GM12878 (cell line): ENCODE data around the gene RNU6-9. TPM values are rescaled to one million over a fixed set of nuclear protein-coding genes. Genes with fewer than 3 reads are reported as not detected.

Experiments
- ATAC-seq: fragments of 200-7000 bp; cut with Tn5 transposase; 3 replicates; pipeline ENCODE4 v1.9.1; 2020; ENCODE audit warnings: mild to moderate bottlenecking, moderate library complexity
- BruUV-seq: library from RNA; stranded (reverse); fragments of 400-500 nt; replicated peaks from 2 replicates; lab custom pipeline; 2021; lab: Mats Ljungman, UMichigan
- CTCF ChIA-PET: fragments of 300-600 bp; sonication (Branson Sonifier 250); formaldehyde crosslinking; extraction: SDS; loops from one replicate; lab custom pipeline; 2021; ENCODE audit warnings: inconsistent platforms; lab: Yijun Ruan, JAX
- POLR2A ChIA-PET: fragments of 350-600 bp; formaldehyde crosslinking; extraction: SDS; loops from one replicate; lab custom pipeline; 2021; ENCODE audit warnings: inconsistent platforms; lab: Charles Lee
- RAD21 ChIA-PET: fragments of 300-600 bp; sonication (Branson Sonifier 250); formaldehyde crosslinking; loops from one replicate; lab custom pipeline; 2023; ENCODE audit warnings: antibody characterized with exemption; ENCODE audit not compliant: unreplicated experiment; lab: Charles Lee
- SMC1A ChIA-PET: fragments of 300-600 bp; sonication (Branson Sonifier 250); formaldehyde crosslinking; loops from one replicate; lab custom pipeline; 2023; ENCODE audit not compliant: unreplicated experiment, uncharacterized antibody; lab: Charles Lee
- DNase-seq: peaks from one replicate; pipeline ENCODE4 v3.0.0-alpha.2; 2011; ENCODE audit warnings: low read depth, low spot score
- FAIRE-seq: peaks from 3 replicates; lab custom pipeline; 2011; peaks lifted over from hg19 to GRCh38; lab: Jason Lieb, UNC
- H2AFZ ChIP-seq: 2 replicates; pipeline ENCODE4 v1.6.0; 2011; ENCODE audit warnings: low read depth, low read length, control low read depth; ENCODE audit not compliant: control insufficient read depth
- H3K27ac ChIP-seq: 2 replicates; pipeline ENCODE4 v1.5.1; 2011; ENCODE audit warnings: control low read depth; ENCODE audit not compliant: control insufficient read depth, insufficient read depth
- H3K27me3 ChIP-seq, 2 experiments: replicated peaks in 1 of 2; 2 replicates each; pipeline versions ENCODE4 v1.6.0 to v1.6.1; 2011; ENCODE audit warnings: low read length in 1 of 2; ENCODE audit not compliant: control insufficient read depth in 2 of 2, insufficient read depth in 2 of 2
- H3K36me3 ChIP-seq, 2 experiments: 2 replicates each; pipeline ENCODE4 v1.5.1; 2011; ENCODE audit warnings: low read length in 1 of 2; ENCODE audit not compliant: control insufficient read depth in 2 of 2, insufficient read depth in 2 of 2
- H3K4me1 ChIP-seq: 2 replicates; pipeline ENCODE4 v1.6.1; 2011; ENCODE audit warnings: mild to moderate bottlenecking, low read length, moderate library complexity, mixed read lengths; ENCODE audit not compliant: control insufficient read depth, insufficient read depth
- H3K4me2 ChIP-seq: 2 replicates; pipeline ENCODE4 v1.6.0; 2011; ENCODE audit warnings: control low read depth; ENCODE audit not compliant: control insufficient read depth, insufficient read depth
- H3K4me3 ChIP-seq: fragments of 200-600 bp; sonication (generic); 2 replicates; pipeline ENCODE4 v1.5.1; 2016
- H3K79me2 ChIP-seq: 2 replicates; pipeline ENCODE4 v1.6.0; 2011; ENCODE audit warnings: low read length; ENCODE audit not compliant: control insufficient read depth, insufficient read depth
- H3K9ac ChIP-seq: 2 replicates; pipeline ENCODE4 v1.8.0; 2011; ENCODE audit warnings: low read length, control low read depth, mixed read lengths; ENCODE audit not compliant: control insufficient read depth, insufficient read depth
- H3K9me3 ChIP-seq: replicated peaks from 3 replicates; pipeline ENCODE4 v1.5.1; 2011; ENCODE audit warnings: mild to moderate bottlenecking, low read length; ENCODE audit not compliant: control insufficient read depth, insufficient read depth
- H4K20me1 ChIP-seq: 2 replicates; pipeline ENCODE4 v1.6.0; 2011; ENCODE audit not compliant: control insufficient read depth, insufficient read depth
- BHLHE40 ChIP-seq, 2 experiments: fragments of 450-650 bp in 1 of 2; IDR thresholded peaks; 2 replicates each; pipeline ENCODE4 v1.6.1; 2011 to 2017; ENCODE audit warnings: low read depth in 2 of 2, borderline replicate concordance in 1 of 2, improper control_type of control experiment in 1 of 2, low read length in 1 of 2, mild to moderate bottlenecking in 1 of 2
- CBX3 ChIP-seq: fragments of 200-600 bp; sonication (generic); IDR thresholded peaks from 2 replicates; pipeline ENCODE4 v1.6.1; 2016; ENCODE audit warnings: low read depth, borderline replicate concordance
- GATAD2B ChIP-seq: fragments of 450-650 bp; conservative IDR thresholded peaks from 2 replicates; pipeline ENCODE4 v1.6.1; 2017; ENCODE audit warnings: low read depth, mild to moderate bottlenecking, moderate library complexity
- HDAC6 ChIP-seq: fragments of 200-600 bp; sonication (generic); IDR thresholded peaks from one replicate; pipeline ENCODE4 v1.8.0; 2017; ENCODE audit warnings: antibody characterized with exemption; ENCODE audit not compliant: unreplicated experiment
- HDGF ChIP-seq: fragments of 450-650 bp; IDR thresholded peaks from 2 replicates; pipeline ENCODE4 v1.6.1; 2016; ENCODE audit warnings: antibody characterized with exemption
- IKZF1 ChIP-seq: fragments of 450-650 bp; conservative IDR thresholded peaks from 2 replicates; pipeline ENCODE4 v1.6.1; 2017; ENCODE audit warnings: antibody characterized with exemption, mild to moderate bottlenecking
- IKZF2 ChIP-seq, 2 experiments: fragments of 450-650 bp; IDR thresholded peaks; 2 replicates each; pipeline ENCODE4 v1.6.1; 2017; ENCODE audit warnings: mild to moderate bottlenecking in 2 of 2, moderate library complexity in 2 of 2
- IRF4 ChIP-seq: IDR thresholded peaks from 2 replicates; pipeline ENCODE4 v1.6.1; 2011; ENCODE audit warnings: low read depth, low read length
- LARP7 ChIP-seq: fragments of 450-650 bp; IDR thresholded peaks from 2 replicates; pipeline ENCODE4 v1.6.1; 2017; ENCODE audit warnings: mild to moderate bottlenecking
- MXI1 ChIP-seq: fragments of 150-350 bp; IDR thresholded peaks from 2 replicates; pipeline ENCODE4 v1.6.1; 2011; ENCODE audit warnings: low read depth, mild to moderate bottlenecking, inconsistent platforms, low read length, improper control_type of control experiment
- NFYA ChIP-seq: IDR thresholded peaks from 2 replicates; pipeline ENCODE4 v1.6.1; 2011; ENCODE audit warnings: low read depth, mild to moderate bottlenecking, low read length, improper control_type of control experiment, borderline replicate concordance
- SMAD1 ChIP-seq: fragments of 450-650 bp; IDR thresholded peaks from 2 replicates; pipeline ENCODE4 v1.6.1; 2018; ENCODE audit warnings: mild to moderate bottlenecking, low read depth; ENCODE audit not compliant: partially characterized antibody
- SMARCA5 ChIP-seq: fragments of 450-650 bp; IDR thresholded peaks from 2 replicates; pipeline ENCODE4 v1.6.1; 2017; ENCODE audit warnings: mild to moderate bottlenecking
- SPI1 ChIP-seq: IDR thresholded peaks from 2 replicates; pipeline ENCODE4 v1.6.1; 2011; ENCODE audit warnings: low read depth, mild to moderate bottlenecking, low read length, moderate library complexity, borderline replicate concordance; ENCODE audit not compliant: insufficient read depth
- TBL1XR1 ChIP-seq: IDR thresholded peaks from 2 replicates; pipeline ENCODE4 v1.6.1; 2012; ENCODE audit warnings: low read depth, low read length, improper control_type of control experiment
- WGBS: methylation state at CpG from one replicate; pipeline ENCODE4 v1.1.6; 2016; ENCODE audit warnings: low lambda C conversion rate; ENCODE audit not compliant: insufficient replicate concordance, insufficient coverage; ENCODE audit errors: missing lambda C conversion rate; 5-methylcytosine and 5-hydroxymethylcytosine counted together
- in situ Hi-C: fragments of 300-500 bp; cut with MboI; formaldehyde crosslinking; loops from 9 replicates; pipeline ENCODE4 v1.14.3; 2018; ENCODE audit warnings: mixed read lengths
- intact Hi-C: fragments of 100-400 bp; cut with micrococcal nuclease; formaldehyde crosslinking; loops from one replicate; pipeline ENCODE4 v1.14.2; 2022; ENCODE audit not compliant: unreplicated experiment
- polyA plus RNA-seq, 11 experiments: library from polyadenylated mRNA; depleted of rRNA in 4 of 11; unstranded in 6 of 11; stranded (reverse) in 5 of 11; fragments of >200 nt; fragmentation: Nextera tagmentation in 4 of 11; fragmentation: Illumina TruSeq in 1 of 11; extraction: Ambion mirVana in 4 of 11; extraction: Trizol in 1 of 11; gene quantifications; 1 replicate in 1 of 11; 2 replicates in 10 of 11; pipeline versions ENCODE4 v1.2.1 to v1.2.3, GENCODE V29; 2011 to 2016; ENCODE audit warnings: inconsistent platforms in 2 of 11, missing spikeins in 2 of 11, low read depth in 1 of 11
- total RNA-seq, 4 experiments: library from RNA; depleted of rRNA in 3 of 4; stranded (reverse); fragments of >200 nt in 3 of 4; fragmentation: Illumina TruSeq in 1 of 4; extraction: Trizol in 1 of 4; gene quantifications; 2 replicates each; pipeline versions ENCODE4 v1.2.1 to v1.2.3, GENCODE V29; 2013 to 2021
- TF ChIP-seq, protein P1 (sequence below): IDR thresholded peaks from 2 replicates; pipeline ENCODE4 v1.6.1; 2011; ENCODE audit warnings: borderline replicate concordance, low read depth, mild to moderate bottlenecking, moderate library complexity, mixed read lengths, low read length; ENCODE audit not compliant: insufficient read depth; ENCODE audit errors: extremely low read length
- TF ChIP-seq, protein P2 (sequence below): IDR thresholded peaks from 2 replicates; pipeline ENCODE4 v1.6.1; 2011; ENCODE audit warnings: low read depth, mild to moderate bottlenecking, low read length, moderate library complexity, borderline replicate concordance; ENCODE audit errors: extremely low read depth
- TF ChIP-seq, protein P3 (sequence below): fragments of 450-650 bp; IDR thresholded peaks from 2 replicates; pipeline ENCODE4 v1.6.1; 2016; ENCODE audit warnings: mild to moderate bottlenecking
- TF ChIP-seq, protein P4 (sequence below): IDR thresholded peaks from 2 replicates; pipeline ENCODE4 v1.6.1; 2012; ENCODE audit warnings: low read depth, low read length, improper control_type of control experiment

The RNU6-9 gene
- total and polyA plus RNA-seq, 10 of the 15 experiments (the other 5 are each of a cell fraction or from before 2014, with no cell fraction given): not detected

DNA sequence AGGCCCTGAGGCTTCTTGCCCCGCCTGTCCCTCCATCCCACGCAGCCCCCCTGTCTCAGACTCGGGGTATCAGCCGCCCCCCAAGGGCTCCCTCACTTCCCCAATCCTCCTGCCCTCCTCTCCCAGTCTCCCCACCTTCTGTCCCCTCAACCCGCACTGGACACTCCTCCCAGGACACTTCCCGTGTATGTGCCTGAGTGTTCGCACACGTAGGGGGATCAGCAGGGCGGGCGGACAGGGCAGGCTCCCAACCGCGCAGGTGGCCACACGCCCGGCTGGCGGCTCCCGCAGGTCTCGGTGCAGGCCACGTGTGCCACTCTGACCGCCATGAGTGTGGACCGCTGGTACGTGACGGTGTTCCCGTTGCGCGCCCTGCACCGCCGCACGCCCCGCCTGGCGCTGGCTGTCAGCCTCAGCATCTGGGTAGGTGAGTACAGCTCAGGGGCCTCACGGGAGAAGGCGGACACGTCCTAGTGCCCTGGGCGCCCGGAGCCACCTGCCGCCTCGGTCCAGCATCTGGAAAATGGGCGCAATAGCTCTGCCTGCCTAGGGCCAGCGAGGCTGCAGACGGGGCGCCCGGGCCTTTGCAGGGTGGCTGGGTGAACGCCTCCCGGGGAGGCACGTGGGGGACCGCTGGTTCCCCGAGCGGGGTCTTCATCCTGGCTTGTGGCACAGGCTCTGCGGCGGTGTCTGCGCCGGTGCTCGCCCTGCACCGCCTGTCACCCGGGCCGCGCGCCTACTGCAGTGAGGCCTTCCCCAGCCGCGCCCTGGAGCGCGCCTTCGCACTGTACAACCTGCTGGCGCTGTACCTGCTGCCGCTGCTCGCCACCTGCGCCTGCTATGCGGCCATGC, 26.1 kb downstream of the RNU6-9 start:
- WGBS: under 1% methylated on average over 64 of the region's 68 CpGs
- ChIA-PET SMC1A (interaction anchor here (0.7 to 2.0 kb wide), 3 partner anchors 27 to 65 kb away, joined by 4 to 11 read pairs (median 5); partner anchors contain the start of genes MED16, RNU6-9 and WDR18), CTCF (interaction anchor here (0.9 to 4.6 kb wide), 7 partner anchors 26 to 150 kb away, joined by 3 to 50 read pairs (median 4); partner anchors contain the start of genes MED16, RNU6-9 and WDR18), RAD21 (interaction anchor here (0.6 to 3.6 kb wide), 8 partner anchors 11 to 191 kb away, joined by 3 to 46 read pairs (median 5); partner anchors contain the start of genes MED16, RNU6-9 and WDR18), POLR2A (interaction anchor here (0.6 to 1.6 kb wide), 5 partner anchors 19 to 144 kb away, joined by 3 to 6 read pairs (median 4); no protein-coding TSS in a partner anchor)
- H3K79me2 ChIP-seq: peaks cover 6% of the 10 kb centered on the region
- DNase-seq (no peak), ATAC-seq (peak; percentile 43), FAIRE-seq (no peak)
- H4K20me1 ChIP-seq: no peaks in the 10 kb centered on the region
- H3K4me2 ChIP-seq: peak overlapping the region; percentile 89
- no peak overlapping the region for H3K27ac ChIP-seq
- H3K36me3 ChIP-seq: no peaks in the 10 kb centered on the region; a peak in 1 of 4 replicates
- BruUV-seq: no TSS peak
- H3K4me1 ChIP-seq: peaks cover 36% of the 10 kb centered on the region
- H3K9me3 ChIP-seq: no peaks in the 10 kb centered on the region
- H2AFZ ChIP-seq: peak overlapping the region; percentile 75
- in situ Hi-C loops (loop anchor here (5.0 kb wide), 3 partner anchors 62 to 147 kb away; partner anchors contain the start of genes CFD and WDR18), intact Hi-C loops (loop anchor here (10.0 kb wide), 1 partner anchor 325 kb away; the partner anchor contains the start of genes ATP5F1D and MIDN)
- no peak overlapping the region for H3K9ac ChIP-seq
- peaks cover 0 to 2% of the 10 kb centered on the region in 2 experiments; a peak in 1 of 4 replicates for H3K27me3 ChIP-seq
- peak overlapping the region; percentile 64; the same call in 1 of the 2 replicates for H3K4me3 ChIP-seq
- TF ChIP-seq GATAD2B: no peak; the same call in none of the 2 replicates
- peak; percentile 6; the same call in 1 of the 2 replicates for TF ChIP-seq SPI1
- 0 out of 2 replicates have a peak, but pooled peaks have one; percentile 58 for TF ChIP-seq HDGF
- TF ChIP-seq NFYA: no peak
- TF ChIP-seq IRF4: no peak
- 0 out of 2 replicates have a peak, but pooled peaks have one; percentile 58 for TF ChIP-seq SMARCA5
- TF ChIP-seq, protein P1, sequence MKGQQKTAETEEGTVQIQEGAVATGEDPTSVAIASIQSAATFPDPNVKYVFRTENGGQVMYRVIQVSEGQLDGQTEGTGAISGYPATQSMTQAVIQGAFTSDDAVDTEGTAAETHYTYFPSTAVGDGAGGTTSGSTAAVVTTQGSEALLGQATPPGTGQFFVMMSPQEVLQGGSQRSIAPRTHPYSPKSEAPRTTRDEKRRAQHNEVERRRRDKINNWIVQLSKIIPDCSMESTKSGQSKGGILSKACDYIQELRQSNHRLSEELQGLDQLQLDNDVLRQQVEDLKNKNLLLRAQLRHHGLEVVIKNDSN: peak; percentile 56
- TF ChIP-seq, protein P2, sequence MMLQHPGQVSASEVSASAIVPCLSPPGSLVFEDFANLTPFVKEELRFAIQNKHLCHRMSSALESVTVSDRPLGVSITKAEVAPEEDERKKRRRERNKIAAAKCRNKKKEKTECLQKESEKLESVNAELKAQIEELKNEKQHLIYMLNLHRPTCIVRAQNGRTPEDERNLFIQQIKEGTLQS: no peak
- peak in 1 of 2 experiments; percentile 51; a peak in 1 of 4 replicates for TF ChIP-seq IKZF2 (IDR thresholded peaks at IDR 0.05)
- peak; percentile 84 for TF ChIP-seq HDAC6
- TF ChIP-seq, protein P3, sequence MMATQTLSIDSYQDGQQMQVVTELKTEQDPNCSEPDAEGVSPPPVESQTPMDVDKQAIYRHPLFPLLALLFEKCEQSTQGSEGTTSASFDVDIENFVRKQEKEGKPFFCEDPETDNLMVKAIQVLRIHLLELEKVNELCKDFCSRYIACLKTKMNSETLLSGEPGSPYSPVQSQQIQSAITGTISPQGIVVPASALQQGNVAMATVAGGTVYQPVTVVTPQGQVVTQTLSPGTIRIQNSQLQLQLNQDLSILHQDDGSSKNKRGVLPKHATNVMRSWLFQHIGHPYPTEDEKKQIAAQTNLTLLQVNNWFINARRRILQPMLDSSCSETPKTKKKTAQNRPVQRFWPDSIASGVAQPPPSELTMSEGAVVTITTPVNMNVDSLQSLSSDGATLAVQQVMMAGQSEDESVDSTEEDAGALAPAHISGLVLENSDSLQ: 0 out of 2 replicates have a peak, but pooled peaks have one; percentile 9
- peak; percentile 36; the same call in 1 of the 2 replicates for TF ChIP-seq IKZF1
- TF ChIP-seq SMAD1: no peak
- no peak for TF ChIP-seq TBL1XR1
- TF ChIP-seq, protein P4, sequence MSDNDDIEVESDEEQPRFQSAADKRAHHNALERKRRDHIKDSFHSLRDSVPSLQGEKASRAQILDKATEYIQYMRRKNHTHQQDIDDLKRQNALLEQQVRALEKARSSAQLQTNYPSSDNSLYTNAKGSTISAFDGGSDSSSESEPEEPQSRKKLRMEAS: peak; percentile 58
- TF ChIP-seq CBX3: no peak
- TF ChIP-seq BHLHE40 (IDR thresholded peaks at IDR 0.05; ENCODE audit: borderline replicate concordance in 1 of 2, low read depth in 2 of 2, low read length in 1 of 2): peak; percentile 14 to 69; a peak in 2 of 4 replicates
- peak; percentile 55; the same call in 1 of the 2 replicates for TF ChIP-seq LARP7
- TF ChIP-seq MXI1: peak; percentile 70
